SW 1271 (cell line): ENCODE measurements around the gene UBE2F.
"Not testable (repeated sequence)": the region's sequence is repeated elsewhere in the genome, so short reads cannot be mapped to it uniquely, and the experiment has no call there.

ENCODE experiments used
- DNase-seq, 2 experiments: peaks; one replicate each; lab custom pipeline; 2025; lab: John Stamatoyannopoulos, UW

Gene UBE2F

DNA sequence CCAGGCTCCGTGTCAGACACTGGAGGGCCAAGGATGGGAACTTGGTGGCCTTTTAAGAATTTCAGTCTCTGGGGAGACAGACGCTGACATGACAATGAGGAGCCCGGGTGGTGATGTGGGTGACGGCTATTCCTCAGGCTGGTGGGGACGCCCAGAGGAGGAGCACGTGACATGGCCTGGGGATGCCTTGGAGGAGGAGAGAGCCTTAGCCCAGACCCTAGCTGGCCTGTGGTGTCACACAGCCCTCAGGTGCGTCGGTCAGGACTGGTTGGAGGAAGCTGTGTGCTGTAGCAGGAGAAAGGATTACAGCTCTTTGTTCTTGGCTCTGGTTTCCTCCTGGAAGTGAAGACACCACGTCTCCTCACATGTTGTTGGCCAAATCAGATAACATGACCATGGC, 54.0 kb downstream of the UBE2F start:
- DNase-seq = no peak

- DNase-seq = no peak
These were observed 54.5 kb downstream of the UBE2F start for GRCh38 chr2:238021327-238021726.

GRCh38 chr2:238022594-238023157, 55.9 kb downstream of the UBE2F start:
- DNase-seq = no peak

DNA sequence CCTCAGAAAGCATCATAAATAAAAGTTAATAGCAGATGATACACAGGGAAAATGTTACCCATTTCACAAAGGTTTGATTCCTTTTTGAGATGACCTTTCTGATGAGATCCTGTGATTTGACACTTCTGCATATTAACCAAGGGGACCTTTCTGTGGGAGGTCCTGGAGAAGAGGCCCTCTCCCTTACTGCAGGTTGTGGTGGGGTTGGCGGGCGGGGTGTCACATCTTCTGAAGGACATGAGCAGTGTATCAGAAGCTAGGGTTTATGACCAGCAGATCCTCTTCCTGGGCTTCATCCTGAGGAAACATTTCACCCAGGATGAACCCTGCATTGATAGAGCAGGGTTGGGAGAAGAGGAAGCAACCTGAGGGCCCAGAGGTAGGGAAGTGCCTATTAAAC, 56.8 kb downstream of the UBE2F start:
- no peak for DNase-seq

DNA sequence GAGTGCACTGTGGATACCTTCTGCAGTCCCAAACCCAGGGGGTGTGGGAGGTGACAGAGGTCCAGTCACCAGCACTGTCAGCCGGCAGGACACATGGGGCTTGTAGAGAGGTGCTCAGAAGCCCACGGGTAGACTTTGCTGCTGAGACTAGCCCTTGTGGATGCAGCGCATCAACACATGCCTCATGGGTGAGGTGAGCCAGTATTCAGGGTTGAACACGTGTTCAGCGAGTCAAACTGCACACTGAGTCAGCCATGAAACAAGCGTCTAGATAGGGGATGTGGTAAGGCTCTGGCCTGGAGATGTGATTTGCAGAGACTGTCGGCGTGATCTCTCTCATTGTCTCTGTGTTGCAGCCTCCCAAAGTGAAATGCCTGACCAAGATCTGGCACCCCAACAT, 58.2 kb downstream of the UBE2F start:
- DNase-seq = no peak

GRCh38 chr2:238025741-238026360, 59.0 kb downstream of the UBE2F start:
- DNase-seq = no peak

GRCh38 chr2:238027058-238027457, 60.2 kb downstream of the UBE2F start:
- no peak for DNase-seq

- no peak for DNase-seq
These were observed 61.0 kb downstream of the UBE2F start for GRCh38 chr2:238027591-238028415.

GRCh38 chr2:238029853-238030252, 63.0 kb downstream of the UBE2F start:
- DNase-seq = no peak

- DNase-seq = no peak
These were observed 63.8 kb downstream of the UBE2F start for GRCh38 chr2:238030422-238031155.

DNA sequence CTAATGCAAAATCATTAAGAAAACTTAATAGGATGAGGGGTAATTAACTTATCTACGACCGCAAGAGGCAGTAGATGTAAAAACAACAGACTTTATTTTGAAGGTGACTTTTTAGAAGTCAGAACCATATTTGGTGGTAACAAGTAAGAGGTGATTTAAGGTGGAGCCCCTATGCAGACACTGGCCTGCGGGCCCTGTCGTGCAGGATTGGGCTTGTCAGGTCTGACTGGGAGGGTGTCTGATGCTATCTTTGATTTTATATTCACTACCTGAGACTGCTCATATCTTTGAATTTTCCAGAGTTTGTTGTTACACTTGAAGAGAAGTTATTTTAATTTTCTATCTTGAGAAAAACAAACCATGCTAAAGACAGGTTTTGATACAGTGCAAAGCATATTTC, 64.9 kb downstream of the UBE2F start:
- DNase-seq = no peak

DNA sequence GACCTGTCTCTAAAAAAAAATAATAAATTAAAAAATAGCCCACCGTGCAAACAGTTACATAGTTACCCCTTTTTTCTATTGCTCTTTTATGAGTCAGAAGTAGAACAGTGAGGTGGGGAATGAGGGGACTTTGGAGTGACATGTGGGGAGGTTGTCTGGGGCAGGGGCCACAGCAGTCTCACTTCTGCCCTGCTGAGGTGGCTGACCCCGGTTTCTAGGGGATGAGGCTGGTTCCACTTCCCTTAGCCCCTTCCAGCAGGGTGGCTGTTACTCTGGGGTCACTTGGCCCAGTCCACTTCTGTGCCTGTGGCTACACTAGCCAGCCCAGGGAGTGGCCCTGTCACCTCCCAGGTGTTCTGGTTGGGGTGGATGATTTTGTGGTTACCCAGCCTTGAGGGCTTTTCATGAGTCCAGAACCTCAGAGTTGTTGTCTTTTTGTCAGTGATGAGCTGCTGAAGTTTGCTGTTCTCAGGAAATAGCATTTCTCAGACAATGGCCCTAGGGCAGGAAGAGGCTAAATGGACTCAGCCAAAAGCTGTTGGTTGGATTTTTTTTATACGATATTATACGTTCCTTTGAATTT, 66.0 kb downstream of the UBE2F start:
- no peak for DNase-seq

GRCh38 chr2:238033991-238034390, 67.2 kb downstream of the UBE2F start:
- DNase-seq = not testable (repeated sequence)

- no peak for DNase-seq
These were observed 71.4 kb downstream of the UBE2F start for GRCh38 chr2:238038203-238038602.

- no peak for DNase-seq
These were observed 72.3 kb downstream of the UBE2F start for GRCh38 chr2:238039151-238039550.

DNA sequence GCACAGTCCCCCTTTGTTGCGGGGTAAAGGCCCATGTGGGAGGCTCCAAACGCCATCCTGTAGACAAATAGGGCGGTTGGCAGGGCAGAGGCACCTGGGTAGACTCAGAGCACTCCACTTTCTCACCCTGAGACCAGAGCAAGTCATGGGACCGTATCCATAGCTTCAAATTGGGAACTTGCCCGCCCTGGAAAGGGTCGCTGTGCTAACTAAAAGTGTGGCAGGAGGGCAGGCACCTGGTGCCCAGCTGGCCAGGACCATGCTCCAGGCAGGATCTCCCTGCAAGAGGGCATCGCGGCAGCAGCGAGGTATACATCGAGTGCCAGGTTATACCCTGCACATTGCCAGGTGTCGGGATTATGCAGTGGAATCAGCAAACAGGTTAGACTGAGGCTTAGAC, 73.2 kb downstream of the UBE2F start:
- no peak for DNase-seq

GRCh38 chr2:238040918-238041317, 74.1 kb downstream of the UBE2F start:
- no peak for DNase-seq

- DNase-seq = no peak
These were observed 75.3 kb downstream of the UBE2F start for GRCh38 chr2:238042090-238042489.

DNA sequence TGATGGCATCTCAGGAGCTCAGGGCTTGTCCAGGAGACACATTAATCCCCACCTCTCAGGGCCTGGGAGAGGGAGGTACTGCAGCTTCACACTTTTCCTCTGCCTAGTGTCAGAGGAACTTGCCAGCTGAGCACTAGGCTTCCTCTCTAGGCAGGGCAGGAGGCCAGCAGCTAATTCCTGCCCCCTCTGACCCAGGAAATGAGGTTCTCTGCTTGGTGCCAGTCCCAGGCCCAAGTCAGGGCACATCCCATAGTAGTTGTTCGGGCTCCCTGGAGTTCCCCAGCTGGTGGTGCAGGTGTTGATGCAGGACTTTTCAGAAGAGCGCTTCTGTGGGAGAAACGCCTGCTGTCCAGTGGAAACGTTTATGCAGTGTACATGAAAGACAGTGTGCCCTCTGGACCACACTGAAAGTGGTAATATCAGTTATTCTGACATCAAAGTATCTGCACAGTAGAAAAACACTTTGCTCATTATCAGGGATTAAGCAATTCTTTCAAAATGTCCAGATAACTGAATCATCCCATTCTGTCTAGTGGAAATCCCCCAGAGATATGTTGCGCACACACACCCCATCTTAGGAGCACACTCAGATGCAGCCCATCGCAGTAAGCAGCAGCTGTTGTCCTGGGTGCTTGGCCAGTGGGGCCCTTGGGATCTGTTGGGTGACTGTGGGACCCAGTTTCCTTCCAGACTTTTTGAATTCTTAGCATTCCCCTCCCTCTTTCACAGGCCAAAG, 76.2 kb downstream of the UBE2F start:
- no peak for DNase-seq

- no peak for DNase-seq
These were observed 77.0 kb downstream of the UBE2F start for GRCh38 chr2:238043851-238044250.

GRCh38 chr2:238045575-238045974, 78.8 kb downstream of the UBE2F start:
- DNase-seq = no peak
